K562 (cell line): Measurements from ENCODE around the gene UBA7. TPM values are rescaled to one million over a fixed set of nuclear protein-coding genes. Genes with fewer than 3 reads are reported as not detected.

Source experiments
- ATAC-seq: fragments of 200-7000 bp; cut with Tn5 transposase; 3 replicates; pipeline ENCODE4 v1.9.1; 2020; ENCODE audit warnings: moderate library complexity
- BruUV-seq: library from RNA; stranded (reverse); fragments of 400-500 nt; replicated peaks from 2 replicates; lab custom pipeline; 2021; lab: Mats Ljungman, UMichigan
- CTCF ChIA-PET: fragments of 300-600 bp; formaldehyde crosslinking; extraction: SDS; loops from one replicate; lab custom pipeline; 2021; ENCODE audit warnings: low intra/inter-chr PET ratio; lab: Yijun Ruan, JAX
- POLR2A ChIA-PET: fragments of 300-600, 350-650 bp; sonication (Branson Sonifier 250); formaldehyde crosslinking; extraction: SDS; loops from one replicate; lab custom pipeline; 2021; ENCODE audit warnings: antibody characterized with exemption, inconsistent platforms; lab: Yijun Ruan, JAX
- DNase-seq, 4 experiments: peaks; one replicate each; pipeline versions ENCODE4 v3.0.0 to v3.0.0-alpha.2; 2011 to 2018; ENCODE audit warnings: low spot score in 3 of 4, mixed read lengths in 3 of 4; ENCODE audit errors: extremely low read depth in 1 of 4
- FAIRE-seq: peaks from 2 replicates; lab custom pipeline; 2011; peaks lifted over from hg19 to GRCh38; lab: Jason Lieb, UNC
- H2AFZ ChIP-seq: 2 replicates; pipeline ENCODE4 v1.6.0; 2011; ENCODE audit warnings: low read depth, low read length, control low read depth, inconsistent platforms
- H3K27ac ChIP-seq: fragments of 200-600 bp; 3 replicates; pipeline ENCODE4 v1.8.0; 2011; ENCODE audit warnings: low read depth, mild to moderate bottlenecking, control low read depth, inconsistent platforms, low read length, moderate library complexity, mixed read lengths; ENCODE audit errors: extremely low read depth
- H3K27me3 ChIP-seq, 2 experiments: fragments of 300-600 bp in 1 of 2; 2 replicates in 1 of 2; 3 replicates in 1 of 2; pipeline versions ENCODE4 v1.6.0 to v1.8.0; 2011; ENCODE audit warnings: inconsistent platforms in 2 of 2, low read length in 2 of 2, mild to moderate bottlenecking in 1 of 2, mixed read lengths in 1 of 2, moderate library complexity in 1 of 2; ENCODE audit not compliant: control insufficient read depth in 2 of 2, insufficient read depth in 2 of 2
- H3K36me3 ChIP-seq: fragments of 300-600 bp; 3 replicates; pipeline ENCODE4 v1.8.0; 2011; ENCODE audit warnings: mild to moderate bottlenecking, low read length, inconsistent platforms; ENCODE audit not compliant: control insufficient read depth, insufficient read depth
- H3K4me1 ChIP-seq, 2 experiments: fragments of 200-600 bp in 1 of 2; replicated peaks in 1 of 2; 2 replicates in 1 of 2; 3 replicates in 1 of 2; pipeline versions ENCODE4 v1.5.1 to v1.8.0; 2011; ENCODE audit warnings: inconsistent platforms in 2 of 2, low read length in 2 of 2, mild to moderate bottlenecking in 1 of 2, mixed read lengths in 1 of 2, moderate library complexity in 1 of 2; ENCODE audit not compliant: control insufficient read depth in 2 of 2, insufficient read depth in 2 of 2
- H3K4me2 ChIP-seq: 2 replicates; pipeline ENCODE4 v1.6.1; 2011; ENCODE audit warnings: low read length, control low read depth, inconsistent platforms, mixed read lengths; ENCODE audit not compliant: insufficient read depth
- H3K4me3 ChIP-seq: fragments of 200-600 bp; sonication (generic), shearing (Covaris generic); 2 replicates; pipeline ENCODE4 v1.5.1; 2016; ENCODE audit warnings: control low read depth, inconsistent platforms
- H3K79me2 ChIP-seq: fragments of 200-600 bp; 3 replicates; pipeline ENCODE4 v1.8.0; 2011; ENCODE audit warnings: low read length, inconsistent platforms; ENCODE audit not compliant: control insufficient read depth, insufficient read depth
- H3K9ac ChIP-seq, 2 experiments: 2 replicates each; pipeline versions ENCODE4 v1.6.0 to v1.6.1; 2011; ENCODE audit warnings: low read depth in 2 of 2, low read length in 2 of 2, control low read depth in 1 of 2, inconsistent platforms in 1 of 2, mild to moderate bottlenecking in 1 of 2, mixed read lengths in 1 of 2; ENCODE audit not compliant: insufficient read depth in 1 of 2
- H3K9me1 ChIP-seq: one replicate; pipeline ENCODE4 v1.6.0; 2011; ENCODE audit warnings: inconsistent platforms, mild to moderate bottlenecking, low read length, moderate library complexity; ENCODE audit not compliant: control insufficient read depth, insufficient read depth
- H3K9me3 ChIP-seq: replicated peaks from 2 replicates; pipeline ENCODE4 v1.5.1; 2011; ENCODE audit warnings: low read depth, low read length, inconsistent platforms; ENCODE audit not compliant: control insufficient read depth, insufficient read depth
- H4K20me1 ChIP-seq: replicated peaks from 2 replicates; pipeline ENCODE4 v1.6.1; 2011; ENCODE audit warnings: low read length, inconsistent platforms, mixed read lengths; ENCODE audit not compliant: control insufficient read depth, insufficient read depth
- CEBPZ ChIP-seq: fragments of 150-350 bp; IDR thresholded peaks from 2 replicates; pipeline ENCODE4 v1.6.1; 2014; ENCODE audit warnings: low read depth, mild to moderate bottlenecking, low read length, borderline replicate concordance
- CHD2 ChIP-seq: IDR thresholded peaks from 2 replicates; pipeline ENCODE4 v1.6.1; 2011; ENCODE audit warnings: low read depth, low read length
- HLTF ChIP-seq: fragments of 450-650 bp; IDR thresholded peaks from 2 replicates; pipeline ENCODE4 v1.6.1; 2016
- KLF6 ChIP-seq: fragments of 250-450 bp; sonication (Bioruptor Pico); IDR thresholded peaks from 2 replicates; pipeline ENCODE4 v1.4.0; 2020; ENCODE audit warnings: mild to moderate bottlenecking, moderate library complexity, borderline replicate concordance
- PTRF ChIP-seq: fragments of 450-650 bp; IDR thresholded peaks from 2 replicates; pipeline ENCODE4 v1.6.1; 2016; ENCODE audit warnings: mild to moderate bottlenecking, missing genetic modification characterization, missing compliant biosample characterization
- RBM17 ChIP-seq: fragments of 200-400 bp; formaldehyde crosslinking; IDR thresholded peaks from 2 replicates; pipeline ENCODE4 v1.6.1; 2017; ENCODE audit warnings: low read depth, mild to moderate bottlenecking, low read length, borderline replicate concordance
- SP1 ChIP-seq: sonication (generic); formaldehyde crosslinking; IDR thresholded peaks from 2 replicates; pipeline ENCODE4 v1.8.1; 2022; ENCODE audit warnings: mild to moderate bottlenecking, missing genetic modification reagents
- STAT5A ChIP-seq: IDR thresholded peaks from 2 replicates; pipeline ENCODE4 v1.6.1; 2012; ENCODE audit warnings: low read length, inconsistent platforms, borderline replicate concordance
- ZNF586 ChIP-seq: fragments of 450-650 bp; formaldehyde crosslinking; conservative IDR thresholded peaks from 2 replicates; pipeline ENCODE4 v1.4.0; 2020; ENCODE audit warnings: mild to moderate bottlenecking, moderate library complexity
- ZNF589 ChIP-seq: fragments of 200-800 bp; sonication (Bioruptor generic); IDR thresholded peaks from 2 replicates; pipeline ENCODE4 v1.6.1; 2016; ENCODE audit warnings: low read depth, missing genetic modification characterization, missing compliant biosample characterization
- WGBS: fragments of 100-300 bp; shearing (Covaris generic); methylation state at CpG from one replicate; pipeline ENCODE4 v1.1.6; 2016; ENCODE audit warnings: low coverage, mixed read lengths; ENCODE audit not compliant: insufficient coverage; ENCODE audit errors: missing lambda C conversion rate; 5-methylcytosine and 5-hydroxymethylcytosine counted together
- in situ Hi-C: fragments of 300-500 bp; cut with MboI; formaldehyde crosslinking; loops from 4 replicates; pipeline ENCODE4 v1.15.0; 2018; ENCODE audit warnings: inconsistent platforms, mixed read lengths
- intact Hi-C: fragments of 100-400 bp; cut with micrococcal nuclease; formaldehyde crosslinking; loops from 2 replicates; pipeline ENCODE4 v1.14.2; 2022
- polyA plus RNA-seq, 8 experiments: library from polyadenylated mRNA; depleted of rRNA in 4 of 8; stranded (reverse) in 5 of 8; unstranded in 3 of 8; fragments of >200 nt; fragmentation: Nextera tagmentation in 2 of 8; fragmentation: Illumina TruSeq in 1 of 8; extraction: Ambion mirVana in 2 of 8; extraction: Trizol in 1 of 8; gene quantifications; 2 replicates each; pipeline versions ENCODE4 v1.2.1 to v1.2.3, GENCODE V29; 2011 to 2014; ENCODE audit warnings: inconsistent platforms in 1 of 8, missing spikeins in 1 of 8
- total RNA-seq, 7 experiments: library from RNA; depleted of rRNA in 6 of 7; stranded (reverse); fragments of >200 nt in 6 of 7; fragmentation: Illumina TruSeq in 2 of 7; extraction: Trizol in 2 of 7; gene quantifications; 2 replicates each; pipeline versions ENCODE4 v1.2.1 to v1.2.3, GENCODE V29; 2011 to 2021; ENCODE audit warnings: low replicate concordance in 1 of 7

UBA7 gene
- total and polyA plus RNA-seq, 9 of the 15 experiments (the other 6 are each of a cell fraction or from before 2014, with no cell fraction given), result 0.17 to 3.3 (median 2.0) TPM

- Histone ChIP-seq H3K4me2 (no peak overlapping the region), H3K27ac (no peak overlapping the region), H3K36me3 (peaks cover 37% of the 10 kb centered on the region; the same call in 2 of the 3 replicates), H4K20me1 (0 out of 2 replicates have a peak, but pooled peaks cover 3% of the 10 kb centered on the region), H3K79me2 (peaks cover 84% of the 10 kb centered on the region), H3K9me3 (no peaks in the 10 kb centered on the region), H3K4me3 (no peak overlapping the region), H2AFZ (no peak overlapping the region), H3K9ac (no peak overlapping the region), H3K9me1 (no peaks in the 10 kb centered on the region), H3K4me1 (no peaks in the 10 kb centered on the region; a peak in 1 of 5 replicates), H3K27me3 (no peaks in the 10 kb centered on the region)
- no peak for DNase-seq
- no peak for ATAC-seq
- ChIA-PET POLR2A (interaction anchor here (1.2 to 1.5 kb wide), 2 partner anchors 11 to 13 kb away, joined by 3 to 4 read pairs; partner anchors contain the start of gene IP6K1), CTCF (no interaction called here)
- WGBS, result 78% methylated on average over 2 of the region's 2 CpGs
- in situ Hi-C loops, result no loop called here
- FAIRE-seq, result no peak
- BruUV-seq, result no TSS peak
- intact Hi-C loops, result no loop called here
- TF ChIP-seq ZNF586 (CRISPR knock-in tag), result no peak
- no peak for TF ChIP-seq HLTF
- TF ChIP-seq ZNF589 (CRISPR knock-in tag), result no peak
- TF ChIP-seq KLF6 (CRISPR knock-in tag), result no peak
- TF ChIP-seq SP1 (CRISPR knock-in tag), result no peak
- TF ChIP-seq PTRF (tag), result no peak
- TF ChIP-seq STAT5A, result no peak
- TF ChIP-seq RBM17, result no peak
- TF ChIP-seq CHD2, result no peak
- TF ChIP-seq CEBPZ, result no peak
Measured at GRCh38 chr3:49772703-49773102, 41.0 kb downstream of the UBA7 start.
